HG03045 (cell line): Measurements from ENCODE around the gene FREM1.

Source experiments
- ATAC-seq: cut with Tn5 transposase; IDR thresholded peaks from one replicate; pipeline ENCODE4 v1.9.1; 2021; ENCODE audit warnings: mild to moderate bottlenecking, moderate library complexity; ENCODE audit not compliant: unreplicated experiment

Gene FREM1

DNA sequence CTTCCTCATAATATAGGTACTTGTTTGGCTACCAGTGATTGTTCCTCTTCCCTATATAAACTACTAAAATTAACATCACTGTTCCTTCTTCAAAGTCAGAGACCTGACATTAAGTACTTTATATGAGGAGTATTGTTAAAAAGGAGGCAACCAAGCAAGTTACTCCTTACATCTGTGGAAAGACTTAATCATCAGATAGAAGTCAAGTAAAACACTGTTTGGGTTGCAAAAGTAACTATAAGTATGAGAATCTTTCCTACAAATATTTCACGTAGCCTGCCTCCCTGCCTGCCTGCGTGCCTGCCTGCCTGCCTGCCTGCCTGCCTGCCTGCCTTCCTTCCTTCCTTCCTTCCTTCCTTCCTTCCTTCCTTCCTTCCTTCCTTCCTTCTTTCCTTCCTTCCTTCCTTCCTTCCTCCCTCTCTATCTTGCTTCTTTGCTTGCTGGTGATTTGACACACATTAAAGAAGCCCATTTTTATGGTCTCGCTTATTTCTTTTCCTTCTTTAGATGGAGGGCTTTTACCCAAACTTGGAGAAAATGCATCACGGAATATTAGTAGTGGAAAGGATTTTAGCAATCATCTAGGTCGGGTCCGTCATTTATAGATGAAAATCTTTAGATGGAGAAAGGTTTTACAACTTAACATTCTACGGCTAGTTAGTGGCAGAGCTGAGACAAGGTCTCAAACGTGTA lies 190.9 kb downstream of the FREM1 start:
- no peak for ATAC-seq

DNA sequence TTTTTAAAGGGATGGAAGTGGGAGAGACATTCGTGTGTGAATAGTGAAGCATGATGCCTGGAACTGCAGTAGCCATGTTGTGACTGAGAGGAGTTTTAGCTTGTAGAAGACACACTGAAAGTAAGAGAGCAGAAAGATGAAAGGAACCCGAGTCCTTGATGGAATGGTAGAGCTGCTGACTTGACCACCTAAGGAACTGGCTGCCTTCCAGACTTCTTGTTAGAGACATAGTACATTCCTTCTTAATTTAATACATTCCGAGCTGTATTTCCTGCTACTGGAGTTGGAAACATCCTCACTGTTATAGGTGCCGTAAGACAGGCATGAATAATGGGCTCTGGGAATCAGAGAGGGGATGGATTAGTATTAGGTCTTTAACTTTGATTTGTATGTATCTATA lies 195.1 kb downstream of the FREM1 start:
- no peak for ATAC-seq

DNA sequence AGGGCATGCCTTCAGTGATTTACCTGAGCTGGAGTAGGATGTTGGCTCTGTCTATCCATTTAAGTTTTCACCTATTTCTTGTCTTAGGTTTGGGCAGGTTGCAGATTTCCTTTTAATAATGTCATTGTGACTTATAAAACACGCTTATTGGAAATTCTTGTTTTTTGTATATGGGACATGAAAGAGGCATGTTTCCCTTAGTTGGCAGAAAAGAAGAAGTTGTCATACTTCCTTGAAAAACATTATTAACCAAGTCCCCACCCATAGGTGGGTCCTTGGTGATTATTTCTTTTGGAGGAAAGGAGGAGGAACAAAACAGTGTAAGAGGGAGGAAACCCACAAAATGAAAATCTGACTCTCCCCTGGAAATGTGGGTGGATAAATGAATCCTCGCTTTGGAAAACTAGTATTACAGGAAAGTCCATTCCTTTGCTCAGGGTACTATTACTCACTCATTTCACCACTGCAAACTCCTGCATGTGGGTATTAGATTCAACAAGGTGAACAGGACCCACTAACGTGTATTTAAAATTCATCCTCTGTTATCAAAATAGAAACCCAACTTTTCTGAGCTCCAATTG lies 197.0 kb downstream of the FREM1 start:
- ATAC-seq = no peak

DNA sequence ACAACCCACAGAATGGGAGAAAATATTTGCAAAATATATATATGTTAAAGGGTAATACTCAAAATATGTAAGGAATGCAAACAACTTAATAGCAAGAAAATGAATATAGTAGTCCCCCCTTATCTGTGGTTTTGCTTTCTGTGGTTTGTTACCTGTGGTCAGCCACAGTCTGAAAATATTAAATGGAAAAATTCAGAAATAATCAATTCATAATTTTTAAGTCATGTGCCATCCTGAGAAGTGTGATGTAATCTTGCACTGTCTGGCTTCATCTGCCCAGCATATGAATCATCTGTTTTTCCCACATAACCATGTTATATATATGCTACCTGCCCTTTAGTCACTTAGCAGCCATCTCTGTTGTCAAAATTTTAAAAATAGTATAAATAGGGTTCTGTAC lies 199.4 kb downstream of the FREM1 start:
- ATAC-seq = no peak

DNA sequence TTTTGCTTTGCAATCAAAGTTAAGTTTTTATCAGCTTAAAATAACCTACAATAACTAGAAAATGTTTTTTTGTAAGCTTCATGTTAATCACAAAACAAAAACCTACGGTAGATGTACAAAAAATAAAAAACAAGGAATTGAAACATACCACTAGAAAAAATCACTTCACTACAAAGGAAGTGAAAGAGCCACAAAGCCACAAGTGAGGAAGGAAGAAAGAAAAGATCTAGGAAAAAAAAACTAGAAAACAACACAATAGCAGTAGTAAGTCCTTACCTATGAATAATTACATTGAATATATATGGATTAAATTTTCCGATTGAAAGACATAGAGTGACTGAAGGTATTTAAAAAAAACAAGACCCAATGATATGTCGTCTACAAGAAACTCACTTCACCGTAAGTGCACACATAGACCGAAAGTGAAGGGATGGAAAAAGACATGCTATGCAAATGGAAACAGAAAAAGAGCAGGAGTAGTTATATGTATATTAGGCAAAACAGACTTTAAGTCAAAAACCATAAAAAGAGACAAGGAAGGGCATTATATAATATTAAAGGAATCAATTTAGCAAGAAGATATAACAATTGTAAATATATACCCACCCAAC lies 203.6 kb downstream of the FREM1 start:
- no peak for ATAC-seq

DNA sequence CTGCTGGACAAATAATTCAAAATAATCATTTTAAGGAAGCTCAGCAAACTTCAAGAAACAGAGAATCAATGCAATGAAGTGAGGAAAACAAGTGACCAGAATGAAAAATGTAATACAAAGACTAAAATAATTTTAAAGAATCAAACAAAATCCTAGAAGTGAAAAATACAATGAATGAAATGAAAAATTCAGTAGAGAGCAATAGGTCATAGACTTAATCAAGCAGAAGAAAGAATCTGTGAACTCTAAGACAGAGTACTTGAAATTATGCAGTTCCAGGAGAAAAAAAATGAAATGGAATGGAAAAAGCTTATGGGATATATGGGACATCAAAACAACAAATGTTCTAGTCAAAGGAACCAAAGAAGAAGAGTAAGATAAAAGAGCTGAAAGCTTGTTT lies 205.1 kb downstream of the FREM1 start:
- no peak for ATAC-seq

DNA sequence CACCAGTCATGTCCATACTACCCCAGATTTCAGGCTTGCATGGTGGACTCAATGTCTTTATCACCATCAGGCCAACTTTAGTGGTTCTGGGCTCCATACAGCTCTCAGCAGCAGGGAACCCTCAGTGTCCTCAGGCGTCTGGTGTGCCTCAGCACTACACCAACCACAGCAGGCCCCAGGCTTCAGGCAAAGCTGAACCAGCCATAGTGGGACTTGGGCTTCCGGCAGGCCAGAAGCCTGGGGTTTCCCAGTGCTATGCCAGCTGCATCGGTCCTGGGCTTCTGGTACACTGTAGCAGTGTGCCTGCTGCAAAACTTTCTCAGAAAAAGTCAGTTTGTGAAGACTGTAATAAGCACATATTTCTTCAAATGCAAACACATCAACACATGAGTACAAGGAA lies 205.9 kb downstream of the FREM1 start:
- no peak for ATAC-seq

DNA sequence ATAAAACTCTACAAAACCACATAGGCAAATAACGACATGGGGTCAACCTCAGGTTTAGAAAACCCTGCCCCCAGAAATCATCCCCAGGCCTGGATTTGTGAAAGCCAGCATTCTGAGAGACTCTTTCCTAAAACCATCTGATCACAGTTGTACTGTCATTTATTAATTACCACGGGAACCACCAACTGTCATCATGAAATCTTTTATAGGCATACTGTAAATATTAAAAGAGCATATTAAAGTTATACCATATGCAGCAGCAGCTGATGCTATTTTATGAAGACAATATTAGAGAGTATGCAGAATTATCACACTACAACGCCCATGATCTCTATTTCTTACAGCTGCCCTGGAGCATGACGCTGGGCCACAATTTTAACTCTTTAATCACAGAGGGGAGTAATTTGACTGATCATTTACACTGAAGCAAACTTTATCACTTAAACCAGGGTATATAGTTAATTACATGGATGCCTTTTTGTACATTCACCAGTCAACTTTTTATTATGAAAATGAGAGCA lies 208.0 kb downstream of the FREM1 start:
- ATAC-seq = no peak

DNA sequence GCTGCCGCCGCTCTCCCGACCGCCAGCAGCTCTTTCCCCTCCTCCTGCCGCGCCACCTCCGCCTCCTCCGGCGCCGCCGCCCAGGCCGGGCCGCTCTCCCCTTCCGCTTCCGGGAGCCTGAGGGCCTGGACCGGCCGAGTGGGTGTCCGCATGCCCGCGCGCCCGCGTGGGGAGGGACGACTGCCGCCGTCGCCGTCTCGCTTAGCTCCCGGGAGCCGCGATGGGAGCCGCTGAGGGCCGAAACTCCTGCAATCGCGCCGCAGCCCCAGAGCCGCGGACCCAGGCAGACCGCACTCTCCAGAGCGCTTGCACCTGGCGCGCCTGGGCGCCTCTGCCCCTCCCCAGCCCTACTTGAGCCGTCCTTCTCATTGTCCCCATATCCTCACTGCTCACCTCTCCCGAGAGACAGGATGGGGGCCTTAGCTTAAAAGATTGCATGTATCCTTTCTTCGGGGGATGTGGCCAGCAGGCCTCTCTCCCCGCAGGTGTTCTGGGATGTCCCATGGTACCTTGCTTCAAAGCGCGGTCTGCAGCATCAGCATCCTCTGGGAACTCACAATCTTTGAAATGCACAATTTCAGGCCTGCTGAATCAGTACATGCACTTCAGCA lies 216.9 kb downstream of the FREM1 start, which contains the start of gene ZDHHC21:
Gene ZDHHC21, minus strand, starts transcription at position 182 of the 611 bp plus-strand sequence. CDS start 19,092 bp downstream, outside the sequence.
- peak; percentile 89 for ATAC-seq

DNA sequence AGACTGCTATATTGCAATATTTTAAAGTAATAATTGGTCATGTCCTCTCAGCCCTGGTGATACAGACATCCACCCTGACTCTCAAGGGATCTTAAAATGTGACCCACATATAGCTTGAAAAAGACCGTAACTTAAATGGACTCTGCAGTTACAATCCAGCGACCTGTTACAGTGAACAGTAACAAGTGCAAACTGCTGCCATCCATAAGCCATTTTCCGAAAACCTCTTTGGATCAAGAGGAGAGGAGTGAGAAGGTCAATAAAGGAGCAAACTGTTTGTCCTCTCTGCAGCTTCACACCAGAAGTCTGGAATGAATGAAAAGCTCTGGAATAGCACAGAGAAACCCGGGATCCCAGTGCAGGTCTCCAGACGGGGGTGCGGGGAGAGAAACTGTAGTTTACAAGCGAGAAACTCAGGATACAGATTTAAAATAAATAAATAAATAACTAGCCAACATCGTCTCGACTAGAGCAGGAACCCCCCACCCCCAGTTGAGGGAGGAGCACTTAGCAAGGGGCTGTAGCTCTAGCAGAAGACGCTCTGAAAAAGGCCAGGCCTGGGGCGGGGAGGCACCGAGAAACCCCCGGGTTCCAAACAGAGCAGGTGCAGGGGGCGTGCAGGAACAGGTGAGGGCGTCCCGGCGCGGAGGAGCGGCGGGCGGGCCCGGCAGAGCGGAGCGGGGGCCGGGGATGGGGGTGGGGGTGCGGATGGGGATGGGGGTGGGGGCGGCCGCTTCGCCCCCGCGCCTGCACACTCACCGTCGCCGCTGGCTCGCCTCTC lies 217.6 kb downstream of the FREM1 start:
- peak; percentile 50 for ATAC-seq

DNA sequence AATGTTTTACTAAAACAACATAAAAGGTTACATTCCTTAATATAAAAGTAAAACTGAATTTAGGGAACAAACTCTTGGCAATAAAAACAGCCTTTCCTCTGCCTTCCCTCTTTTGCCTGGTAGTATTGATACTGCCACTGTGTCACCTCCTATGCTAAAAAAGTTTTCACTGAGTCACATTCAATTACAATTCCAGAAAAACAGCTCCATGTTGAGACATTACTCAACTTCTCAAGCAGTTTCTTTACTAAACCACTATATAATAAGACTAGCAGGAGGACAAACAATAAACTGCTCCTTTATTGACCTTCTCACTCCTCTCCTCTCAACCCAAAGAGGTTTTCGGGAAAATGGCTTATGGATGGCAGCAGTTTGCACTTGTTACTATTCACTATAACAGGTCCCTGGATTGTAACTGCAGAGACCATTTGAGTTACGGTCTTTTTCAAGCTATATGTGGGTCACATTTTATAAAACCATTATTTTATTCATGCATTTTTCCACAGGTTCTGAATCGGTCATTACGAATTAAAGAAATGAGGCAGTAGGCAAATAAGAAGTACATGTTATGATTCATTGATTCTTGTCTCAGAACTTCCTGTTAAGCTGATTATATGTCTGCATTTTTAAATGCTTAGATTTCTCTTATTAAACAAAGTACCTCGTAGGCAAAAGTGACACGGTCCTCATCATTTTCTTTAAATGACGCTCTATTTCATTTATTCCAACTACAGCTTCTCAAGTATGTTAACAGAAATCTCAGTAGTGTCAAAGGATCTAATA lies 219.1 kb downstream of the FREM1 start:
- ATAC-seq = no peak

DNA sequence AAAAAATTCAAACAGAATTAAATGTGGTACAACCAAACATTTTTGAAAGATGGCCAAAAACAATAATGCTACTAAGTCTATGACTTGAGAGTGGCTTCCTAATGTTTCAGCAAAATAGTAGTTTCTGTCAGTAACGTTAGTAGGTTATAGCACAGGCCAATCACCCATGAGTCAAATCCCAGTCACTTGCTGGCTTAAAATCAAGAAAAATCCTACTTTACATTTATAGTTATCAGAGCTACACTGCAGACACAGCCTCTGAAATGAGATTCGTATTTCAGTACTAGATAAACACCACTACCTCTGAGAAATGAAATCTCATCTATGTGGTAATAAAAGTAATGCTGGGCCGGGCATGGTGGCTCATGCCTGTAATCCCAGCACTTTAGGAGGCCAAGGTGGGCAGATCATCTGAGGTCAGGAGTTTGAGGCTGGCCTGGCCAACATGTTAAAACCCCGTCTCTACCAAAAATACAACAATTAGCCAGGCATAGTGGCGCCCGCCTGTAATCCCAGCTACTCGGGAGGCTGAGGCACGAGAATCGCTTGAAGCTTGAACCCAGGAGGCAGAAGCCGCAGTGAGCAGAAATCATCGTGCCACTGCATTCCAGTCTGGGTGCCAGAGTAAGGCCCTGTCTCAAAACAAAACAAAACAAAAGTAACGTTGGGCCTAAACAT lies 223.0 kb downstream of the FREM1 start:
- no peak for ATAC-seq

DNA sequence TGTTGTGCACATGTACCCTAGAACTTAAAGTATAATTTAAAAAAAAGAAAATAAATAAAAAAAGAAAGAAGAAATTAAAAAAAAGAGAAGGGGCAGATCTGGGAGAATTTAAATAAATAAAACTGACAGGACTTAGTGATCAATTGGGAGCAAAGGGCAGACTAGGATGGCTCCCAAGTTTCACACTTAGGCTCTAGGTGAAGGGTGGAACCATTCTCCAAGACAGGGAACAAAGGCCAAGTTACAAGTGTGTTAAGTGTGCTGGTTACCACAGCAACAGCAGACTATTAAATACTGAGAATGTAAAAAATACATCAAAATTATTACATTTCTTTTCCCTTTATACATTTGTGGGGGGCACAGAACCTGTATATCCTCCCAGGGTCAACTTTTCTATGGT lies 224.1 kb downstream of the FREM1 start:
- ATAC-seq = no peak
